ENCODE results near the gene IL2RA. TPM values are rescaled to one million over a fixed set of nuclear protein-coding genes. Genes with fewer than 3 reads are reported as not detected.

Gene IL2RA
- total and polyA plus RNA-seq, 9 donors = 0.07 to 5.2 (median 0.90) TPM; not detected in 2

- Histone ChIP-seq H3K27me3 (no peaks in the 10 kb centered on the region), H3K9me3 (no peaks in the 10 kb centered on the region), H3K4me1 (ENCODE audit: insufficient read depth) (peaks cover 7% of the 10 kb centered on the region), H3K27ac (no peak overlapping the region), H3K36me3 (no peaks in the 10 kb centered on the region), H3K4me3 (no peak overlapping the region)
- WGBS, 3 donors = 79 to 94% (median 80%) methylated on average over 1 of the region's 1 CpG
- no peak for TF ChIP-seq CTCF (IDR thresholded peaks at IDR 0.05)
- no peak for TF ChIP-seq POLR2A (IDR thresholded peaks at IDR 0.05)
- no peak for TF ChIP-seq EP300 (IDR thresholded peaks at IDR 0.05)
- intact Hi-C loops (cut with DNase I) = no loop called here
- DNase-seq = no peak
These were observed 38.2 kb upstream of the IL2RA start for GRCh38 chr10:6100370-6100769.

- H3K4me3 ChIP-seq = no peak overlapping the region
- DNase-seq = no peak
- WGBS, 3 donors = 83 to 88% (median 88%) methylated on average over 7 of the region's 7 CpGs
- H3K27ac ChIP-seq = no peak overlapping the region
- no peaks in the 10 kb centered on the region for H3K36me3 ChIP-seq
- no peaks in the 10 kb centered on the region for H3K9me3 ChIP-seq
- H3K4me1 ChIP-seq (ENCODE audit: insufficient read depth) = peaks cover 9% of the 10 kb centered on the region
- no peaks in the 10 kb centered on the region for H3K27me3 ChIP-seq
- intact Hi-C loops (cut with DNase I) = no loop called here
- no peak for TF ChIP-seq CTCF (IDR thresholded peaks at IDR 0.05)
- TF ChIP-seq POLR2A (IDR thresholded peaks at IDR 0.05) = no peak
These were observed 36.0 kb upstream of the IL2RA start for GRCh38 chr10:6098156-6098555.

- H3K4me1 ChIP-seq (ENCODE audit: insufficient read depth) = peaks cover 9% of the 10 kb centered on the region
- intact Hi-C loops (cut with DNase I) = no loop called here
- H3K9me3 ChIP-seq = no peaks in the 10 kb centered on the region
- no peaks in the 10 kb centered on the region for H3K36me3 ChIP-seq
- no peak for TF ChIP-seq CTCF (IDR thresholded peaks at IDR 0.05)
- no peak for TF ChIP-seq POLR2A (IDR thresholded peaks at IDR 0.05)
- TF ChIP-seq EP300 (IDR thresholded peaks at IDR 0.05) = no peak
- 88 to 93% (median 91%) methylated on average over 5 of the region's 5 CpGs for WGBS, 3 donors
- H3K27me3 ChIP-seq = no peaks in the 10 kb centered on the region
- H3K4me3 ChIP-seq = no peak overlapping the region
- no peak for DNase-seq
- H3K27ac ChIP-seq = no peak overlapping the region
These were observed 34.9 kb upstream of the IL2RA start for GRCh38 chr10:6097063-6097462.

- H3K27ac ChIP-seq = no peak overlapping the region
- TF ChIP-seq EP300 (IDR thresholded peaks at IDR 0.05) (no peak), CTCF (IDR thresholded peaks at IDR 0.05) (no peak), POLR2A (IDR thresholded peaks at IDR 0.05) (no peak)
- DNase-seq = no peak
- no peaks in the 10 kb centered on the region for H3K9me3 ChIP-seq
- intact Hi-C loops (cut with DNase I) = no loop called here
- no peak overlapping the region for H3K4me3 ChIP-seq
- H3K27me3 ChIP-seq = no peaks in the 10 kb centered on the region
- H3K36me3 ChIP-seq = no peaks in the 10 kb centered on the region
- peaks cover 12% of the 10 kb centered on the region for H3K4me1 ChIP-seq (ENCODE audit: insufficient read depth)
- 70 to 81% (median 74%) methylated on average over 12 of the region's 12 CpGs for WGBS, 3 donors
These were observed 33.8 kb upstream of the IL2RA start for GRCh38 chr10:6095810-6096570.
